Measurements from ENCODE around the gene TMX3.

TMX3 gene

DNA sequence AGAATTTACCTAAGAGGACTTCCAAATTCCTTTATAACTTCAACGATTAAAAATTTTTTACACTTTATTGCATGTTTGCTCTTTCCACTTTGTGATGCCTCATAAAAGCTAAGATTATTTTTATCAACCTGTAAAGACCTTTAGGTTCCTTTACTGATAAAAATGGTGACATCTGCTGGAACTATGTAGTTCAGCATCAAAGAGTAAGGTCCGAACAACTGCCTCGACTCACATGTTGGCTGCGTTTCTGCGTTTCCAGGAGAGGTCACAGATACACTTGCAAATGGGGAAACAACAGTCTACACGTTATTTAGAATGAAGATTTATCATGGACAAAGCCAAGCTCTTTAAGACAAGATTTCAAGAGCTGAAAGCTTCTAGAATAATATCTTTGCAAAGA lies 18.8 kb upstream of the TMX3 start:
- H3K4me1 ChIP-seq (ENCODE audit: control insufficient read depth, insufficient read depth, low read length) = peaks cover 18% of the 10 kb centered on the region
- H3K4me3 ChIP-seq (ENCODE audit: low read length) = no peak overlapping the region
- H3K9ac ChIP-seq (ENCODE audit: low read depth, low read length) = no peak overlapping the region
- no peaks in the 10 kb centered on the region for H3K9me3 ChIP-seq (replicated peaks; ENCODE audit: low read length)
- H3K36me3 ChIP-seq (ENCODE audit: insufficient read depth, low read length) = no peaks in the 10 kb centered on the region
- peak overlapping the region; percentile 23 for H3K4me2 ChIP-seq (ENCODE audit: low read length)
- no peaks in the 10 kb centered on the region for H3K27me3 ChIP-seq (ENCODE audit: control insufficient read depth, insufficient read depth, low read length)

- no peak overlapping the region for H3K9ac ChIP-seq (ENCODE audit: low read depth, low read length)
These were observed 13.3 kb upstream of the TMX3 start for GRCh38 chr18:68728081-68728700.

DNA sequence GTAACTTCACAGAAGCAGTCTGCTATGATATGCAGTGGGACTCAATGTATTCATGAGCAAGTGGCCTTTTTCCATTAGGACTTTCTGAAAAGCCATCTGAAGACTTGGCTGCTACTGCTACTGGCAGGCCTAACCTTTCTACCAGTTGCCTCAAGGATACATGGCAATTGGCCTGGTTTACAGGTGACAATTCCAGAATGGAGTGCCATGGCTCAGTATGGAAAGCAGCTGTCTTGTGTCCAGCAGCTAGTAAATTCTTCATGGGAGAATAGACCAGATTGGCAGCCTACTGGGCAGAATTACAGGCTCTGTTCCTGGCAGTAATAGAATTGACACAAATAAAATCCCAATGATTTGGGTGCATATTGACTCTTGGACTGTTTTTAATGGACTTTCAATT lies 12.6 kb upstream of the TMX3 start:
- H3K36me3 ChIP-seq (ENCODE audit: insufficient read depth, low read length) = no peaks in the 10 kb centered on the region
- no peaks in the 10 kb centered on the region for H3K9me3 ChIP-seq (replicated peaks; ENCODE audit: low read length)
- no peaks in the 10 kb centered on the region for H3K27me3 ChIP-seq (ENCODE audit: control insufficient read depth, insufficient read depth, low read length)
- H3K4me1 ChIP-seq (ENCODE audit: control insufficient read depth, insufficient read depth, low read length) = no peaks in the 10 kb centered on the region
- H3K4me2 ChIP-seq (ENCODE audit: low read length) = no peak overlapping the region
- H3K9ac ChIP-seq (ENCODE audit: low read depth, low read length) = no peak overlapping the region
- H3K4me3 ChIP-seq (ENCODE audit: low read length) = no peak overlapping the region

More at GRCh38 chr18:68728081-68728700, 13.3 kb upstream of the TMX3 start:
- H3K4me2 ChIP-seq (ENCODE audit: low read length) = no peak overlapping the region
- no peaks in the 10 kb centered on the region for H3K4me1 ChIP-seq (ENCODE audit: control insufficient read depth, insufficient read depth, low read length)
- no peaks in the 10 kb centered on the region for H3K36me3 ChIP-seq (ENCODE audit: insufficient read depth, low read length)
- H3K4me3 ChIP-seq (ENCODE audit: low read length) = no peak overlapping the region
- H3K9me3 ChIP-seq (replicated peaks; ENCODE audit: low read length) = no peaks in the 10 kb centered on the region
- H3K27me3 ChIP-seq (ENCODE audit: control insufficient read depth, insufficient read depth, low read length) = no peaks in the 10 kb centered on the region

DNA sequence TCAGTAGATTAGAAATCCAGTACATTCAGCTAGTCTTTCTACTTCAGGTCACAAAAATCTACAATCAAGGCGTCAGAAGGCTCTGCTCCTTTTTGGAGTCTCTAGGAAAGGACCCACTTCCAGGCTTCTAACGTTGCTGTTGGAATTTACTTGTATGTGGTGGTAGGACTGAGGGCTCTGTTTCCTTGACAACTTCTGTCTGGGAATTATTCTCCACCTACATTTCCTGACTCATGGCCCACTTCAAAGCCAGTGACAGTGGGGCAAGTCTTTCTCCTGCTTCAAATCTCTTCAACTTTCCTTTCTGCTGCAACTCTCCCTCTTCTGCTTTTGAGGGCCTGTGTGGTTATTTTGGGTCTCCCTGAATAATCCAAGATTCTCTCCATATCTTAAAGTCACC lies 10.4 kb upstream of the TMX3 start:
- H3K27me3 ChIP-seq (ENCODE audit: control insufficient read depth, insufficient read depth, low read length) = no peaks in the 10 kb centered on the region
- H3K4me3 ChIP-seq (ENCODE audit: low read length) = no peak overlapping the region
- H3K9me3 ChIP-seq (replicated peaks; ENCODE audit: low read length) = no peaks in the 10 kb centered on the region
- H3K4me2 ChIP-seq (ENCODE audit: low read length) = no peak overlapping the region
- no peaks in the 10 kb centered on the region for H3K4me1 ChIP-seq (ENCODE audit: control insufficient read depth, insufficient read depth, low read length)
- no peak overlapping the region for H3K9ac ChIP-seq (ENCODE audit: low read depth, low read length)
- no peaks in the 10 kb centered on the region for H3K36me3 ChIP-seq (ENCODE audit: insufficient read depth, low read length)

- Histone ChIP-seq H3K27me3 (ENCODE audit: control insufficient read depth, insufficient read depth, low read length) (no peaks in the 10 kb centered on the region), H3K4me1 (ENCODE audit: control insufficient read depth, insufficient read depth, low read length) (no peaks in the 10 kb centered on the region), H3K4me3 (ENCODE audit: low read length) (no peak overlapping the region), H3K9ac (ENCODE audit: low read depth, low read length) (no peak overlapping the region), H3K4me2 (ENCODE audit: low read length) (no peak overlapping the region), H3K36me3 (ENCODE audit: insufficient read depth, low read length) (no peaks in the 10 kb centered on the region), H3K9me3 (replicated peaks; ENCODE audit: low read length) (no peaks in the 10 kb centered on the region)
These were observed 9.1 kb upstream of the TMX3 start for GRCh38 chr18:68724021-68724420.

DNA sequence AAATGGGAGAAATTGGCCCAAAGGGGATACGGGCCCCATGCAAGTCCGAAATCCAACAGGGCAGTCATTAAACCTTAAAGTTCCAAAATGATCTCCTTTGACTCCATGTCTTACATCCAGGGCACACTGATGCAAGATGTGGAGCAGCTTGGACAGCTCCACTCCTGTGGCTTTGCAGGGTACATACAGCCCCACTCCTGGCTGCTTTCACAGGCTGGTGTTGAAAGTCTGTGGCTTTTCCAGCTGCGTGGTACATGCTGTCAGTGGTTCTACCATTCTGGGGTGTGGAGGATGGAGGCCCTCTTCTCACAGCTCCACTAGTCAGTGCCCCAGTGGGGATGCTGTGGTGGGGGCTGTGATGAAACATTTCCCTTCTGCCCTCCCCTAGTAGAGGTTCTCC lies 8.6 kb upstream of the TMX3 start:
- H3K4me2 ChIP-seq (ENCODE audit: low read length) = no peak overlapping the region
- H3K9ac ChIP-seq (ENCODE audit: low read depth, low read length) = no peak overlapping the region
- no peaks in the 10 kb centered on the region for H3K36me3 ChIP-seq (ENCODE audit: insufficient read depth, low read length)
- H3K4me1 ChIP-seq (ENCODE audit: control insufficient read depth, insufficient read depth, low read length) = no peaks in the 10 kb centered on the region
- no peak overlapping the region for H3K4me3 ChIP-seq (ENCODE audit: low read length)
- H3K9me3 ChIP-seq (replicated peaks; ENCODE audit: low read length) = no peaks in the 10 kb centered on the region
- H3K27me3 ChIP-seq (ENCODE audit: control insufficient read depth, insufficient read depth, low read length) = no peaks in the 10 kb centered on the region

DNA sequence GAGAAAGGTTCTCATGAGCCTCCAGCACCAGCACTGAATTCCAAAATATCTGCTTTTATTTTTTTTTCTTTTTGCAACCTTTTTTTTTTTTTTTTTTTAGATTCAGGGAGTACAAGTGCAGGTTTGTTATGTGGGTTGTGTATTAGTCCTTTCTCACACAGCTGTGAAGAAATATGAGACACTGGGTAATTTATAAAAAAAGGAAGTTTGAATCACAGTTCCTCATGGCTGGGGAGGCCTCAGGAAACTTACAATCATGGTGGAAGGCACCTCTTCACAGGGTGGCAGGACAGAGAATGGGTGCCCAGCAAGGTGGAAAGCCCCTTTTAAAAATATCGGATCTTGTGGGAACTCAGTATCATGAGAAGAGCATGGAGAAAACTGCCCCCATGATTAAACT lies 7.9 kb upstream of the TMX3 start:
- Histone ChIP-seq H3K27me3 (ENCODE audit: control insufficient read depth, insufficient read depth, low read length) (no peaks in the 10 kb centered on the region), H3K4me3 (ENCODE audit: low read length) (no peak overlapping the region), H3K4me1 (ENCODE audit: control insufficient read depth, insufficient read depth, low read length) (no peaks in the 10 kb centered on the region), H3K4me2 (ENCODE audit: low read length) (no peak overlapping the region), H3K36me3 (ENCODE audit: insufficient read depth, low read length) (no peaks in the 10 kb centered on the region), H3K9ac (ENCODE audit: low read depth, low read length) (no peak overlapping the region), H3K9me3 (replicated peaks; ENCODE audit: low read length) (no peaks in the 10 kb centered on the region)

DNA sequence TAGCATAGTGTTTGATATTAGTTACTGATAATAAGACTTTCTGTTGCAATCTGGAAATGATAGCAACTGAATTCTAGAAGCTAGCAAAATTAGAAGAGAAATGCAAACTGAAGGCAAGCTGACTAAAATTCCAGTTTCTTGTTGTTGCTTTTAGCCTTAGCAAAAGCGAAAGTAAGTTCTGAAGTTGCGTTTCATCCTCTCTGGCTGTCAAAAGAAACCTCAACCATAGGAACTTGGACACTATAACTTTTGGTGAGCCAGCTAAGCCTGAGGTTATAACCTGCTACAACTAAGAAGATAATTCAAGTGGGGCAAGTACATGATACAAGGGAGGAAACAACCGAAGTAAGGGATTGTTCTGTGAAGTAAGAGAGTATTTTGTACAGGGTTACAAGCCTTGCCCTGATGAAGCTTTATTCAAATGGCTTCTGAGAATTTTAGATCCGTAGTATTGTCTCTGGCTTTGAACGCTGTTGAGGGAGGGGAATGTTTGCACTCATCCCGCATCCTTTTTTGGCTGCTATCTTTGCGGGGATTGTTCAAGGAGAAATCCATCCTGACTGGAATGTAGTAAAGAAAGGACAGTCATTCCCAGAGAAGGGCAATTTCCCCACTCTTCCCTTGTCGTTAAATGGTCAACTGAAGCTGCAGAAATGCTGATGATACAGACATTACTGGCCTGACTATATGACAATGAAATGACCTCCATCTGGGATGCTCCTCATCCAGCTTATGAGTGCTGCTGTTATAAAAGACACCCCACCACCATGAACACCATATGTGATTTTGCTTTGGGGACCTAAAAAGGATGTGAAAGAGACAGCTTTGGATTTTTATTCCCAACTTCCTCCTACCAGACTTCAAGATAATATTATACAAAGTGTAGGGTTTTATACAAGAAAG lies 7.0 kb upstream of the TMX3 start:
- Histone ChIP-seq H3K4me2 (ENCODE audit: low read length) (no peak overlapping the region), H3K27me3 (ENCODE audit: control insufficient read depth, insufficient read depth, low read length) (no peaks in the 10 kb centered on the region), H3K4me1 (ENCODE audit: control insufficient read depth, insufficient read depth, low read length) (no peaks in the 10 kb centered on the region), H3K36me3 (ENCODE audit: insufficient read depth, low read length) (no peaks in the 10 kb centered on the region), H3K9ac (ENCODE audit: low read depth, low read length) (no peak overlapping the region), H3K4me3 (ENCODE audit: low read length) (no peak overlapping the region), H3K9me3 (replicated peaks; ENCODE audit: low read length) (no peaks in the 10 kb centered on the region)

DNA sequence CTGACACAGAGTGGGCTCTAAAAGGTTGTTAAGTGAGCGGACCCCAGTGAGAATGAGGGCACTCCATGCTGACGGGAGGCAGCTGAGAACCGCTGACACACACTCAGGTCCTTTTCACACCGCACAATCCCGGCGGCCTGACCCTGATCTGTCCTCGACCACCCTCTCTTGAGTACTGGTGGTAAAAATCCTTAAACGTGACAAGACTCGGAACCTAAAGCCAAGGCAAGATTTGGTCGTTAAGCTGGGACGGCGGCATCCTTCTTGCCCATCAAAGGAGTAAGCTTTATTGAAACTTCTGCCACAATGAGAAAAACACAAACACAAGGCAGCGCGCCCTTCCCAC lies 569 bp downstream of the TMX3 start:
- H3K9me3 ChIP-seq (replicated peaks; ENCODE audit: low read length) = no peaks in the 10 kb centered on the region
- peaks cover 35% of the 10 kb centered on the region for H3K36me3 ChIP-seq (ENCODE audit: insufficient read depth, low read length)
- H3K27me3 ChIP-seq (ENCODE audit: control insufficient read depth, insufficient read depth, low read length) = no peaks in the 10 kb centered on the region
- peak overlapping the region; percentile 99 for H3K4me3 ChIP-seq (ENCODE audit: low read length)
- peak overlapping the region; percentile 88 for H3K4me2 ChIP-seq (ENCODE audit: low read length)
- H3K4me1 ChIP-seq (ENCODE audit: control insufficient read depth, insufficient read depth, low read length) = peaks cover 7% of the 10 kb centered on the region
- H3K9ac ChIP-seq (ENCODE audit: low read depth, low read length) = peak overlapping the region; percentile 96

GRCh38 chr18:68713796-68714195 lies 1.1 kb downstream of the TMX3 start:
- peaks cover 40% of the 10 kb centered on the region for H3K36me3 ChIP-seq (ENCODE audit: insufficient read depth, low read length)
- peak overlapping the region; percentile 88 for H3K4me2 ChIP-seq (ENCODE audit: low read length)
- no peaks in the 10 kb centered on the region for H3K27me3 ChIP-seq (ENCODE audit: control insufficient read depth, insufficient read depth, low read length)
- H3K4me1 ChIP-seq (ENCODE audit: control insufficient read depth, insufficient read depth, low read length) = peaks cover 7% of the 10 kb centered on the region
- H3K4me3 ChIP-seq (ENCODE audit: low read length) = peak overlapping the region; percentile 99
- no peaks in the 10 kb centered on the region for H3K9me3 ChIP-seq (replicated peaks; ENCODE audit: low read length)
- peak overlapping the region; percentile 96 for H3K9ac ChIP-seq (ENCODE audit: low read depth, low read length)

- H3K4me1 ChIP-seq (ENCODE audit: control insufficient read depth, insufficient read depth, low read length) = peaks cover 7% of the 10 kb centered on the region
- peak overlapping the region; percentile 88 for H3K4me2 ChIP-seq (ENCODE audit: low read length)
- peak overlapping the region; percentile 96 for H3K9ac ChIP-seq (ENCODE audit: low read depth, low read length)
- H3K36me3 ChIP-seq (ENCODE audit: insufficient read depth, low read length) = peaks cover 44% of the 10 kb centered on the region
- no peaks in the 10 kb centered on the region for H3K27me3 ChIP-seq (ENCODE audit: control insufficient read depth, insufficient read depth, low read length)
- no peaks in the 10 kb centered on the region for H3K9me3 ChIP-seq (replicated peaks; ENCODE audit: low read length)
- peak overlapping the region; percentile 99 for H3K4me3 ChIP-seq (ENCODE audit: low read length)
These were observed 1.8 kb downstream of the TMX3 start for GRCh38 chr18:68713131-68713530.

GRCh38 chr18:68707646-68708045 lies 7.3 kb downstream of the TMX3 start:
- Histone ChIP-seq H3K27me3 (ENCODE audit: control insufficient read depth, insufficient read depth, low read length) (no peaks in the 10 kb centered on the region), H3K4me3 (ENCODE audit: low read length) (no peak overlapping the region), H3K4me2 (ENCODE audit: low read length) (no peak overlapping the region), H3K36me3 (ENCODE audit: insufficient read depth, low read length) (peaks cover 56% of the 10 kb centered on the region), H3K9me3 (replicated peaks; ENCODE audit: low read length) (no peaks in the 10 kb centered on the region), H3K4me1 (ENCODE audit: control insufficient read depth, insufficient read depth, low read length) (peaks cover 16% of the 10 kb centered on the region), H3K9ac (ENCODE audit: low read depth, low read length) (no peak overlapping the region)
